ENCODE results near the gene SMAP2.

SMAP2 gene

GRCh38 chr1:40411294-40411693 is 37.8 kb downstream of the SMAP2 start:
- no peak for DNase-seq
- intact Hi-C loops (cut with DNase I) = no loop called here

GRCh38 chr1:40411843-40412242 is 38.3 kb downstream of the SMAP2 start:
- DNase-seq = no peak

GRCh38 chr1:40413527-40414252 is 40.2 kb downstream of the SMAP2 start:
- intact Hi-C loops (cut with DNase I) = no loop called here
- no peak for DNase-seq

More at GRCh38 chr1:40411843-40412242, 38.3 kb downstream of the SMAP2 start:
- intact Hi-C loops (cut with DNase I) = no loop called here

- intact Hi-C loops (cut with DNase I) = no loop called here
- no peak for DNase-seq
Observed at GRCh38 chr1:40414331-40414730, 40.8 kb downstream of the SMAP2 start.

- DNase-seq = no peak
- intact Hi-C loops (cut with DNase I) = no loop called here
Observed at GRCh38 chr1:40416709-40417108, 43.2 kb downstream of the SMAP2 start.

GRCh38 chr1:40421431-40422384 is 48.2 kb downstream of the SMAP2 start:
- DNase-seq = peak in 6 of 10 donors; percentile 36 to 89 (median 50)
- intact Hi-C loops (cut with DNase I) = no loop called here

GRCh38 chr1:40422630-40423263 is 49.2 kb downstream of the SMAP2 start:
- no peak for DNase-seq
- intact Hi-C loops (cut with DNase I) = no loop called here

GRCh38 chr1:40423264-40423642 is 49.7 kb downstream of the SMAP2 start:
- no peak for DNase-seq
- intact Hi-C loops (cut with DNase I) = no loop called here

- intact Hi-C loops (cut with DNase I) = no loop called here
- DNase-seq = no peak
Observed at GRCh38 chr1:40423951-40424618, 50.6 kb downstream of the SMAP2 start.

GRCh38 chr1:40425198-40425597 is 51.7 kb downstream of the SMAP2 start:
- intact Hi-C loops (cut with DNase I) = no loop called here
- no peak for DNase-seq

GRCh38 chr1:40431385-40431784 is 57.9 kb downstream of the SMAP2 start:
- intact Hi-C loops (cut with DNase I) = no loop called here
- DNase-seq = no peak

- DNase-seq = no peak
- intact Hi-C loops (cut with DNase I) = no loop called here
Observed at GRCh38 chr1:40432644-40433390, 59.3 kb downstream of the SMAP2 start.

- DNase-seq = no peak
- intact Hi-C loops (cut with DNase I) = no loop called here
Observed at GRCh38 chr1:40435471-40435870, 61.9 kb downstream of the SMAP2 start.

GRCh38 chr1:40435876-40436275 is 62.3 kb downstream of the SMAP2 start:
- intact Hi-C loops (cut with DNase I) = loop anchor here (2.0 kb wide), 1 partner anchor 27 kb away; no protein-coding TSS in a partner anchor

GRCh38 chr1:40438391-40439015 is 65.0 kb downstream of the SMAP2 start:
- peak in 1 of 10 donors; percentile 23 for DNase-seq
- intact Hi-C loops (cut with DNase I) = no loop called here

More at GRCh38 chr1:40435876-40436275, 62.3 kb downstream of the SMAP2 start:
- no peak for DNase-seq

- no peak for DNase-seq
- intact Hi-C loops (cut with DNase I) = no loop called here
Observed at GRCh38 chr1:40439247-40439646, 65.7 kb downstream of the SMAP2 start.

GRCh38 chr1:40449684-40450494 is 76.4 kb downstream of the SMAP2 start, which contains the start of gene ZFP69B:
Gene ZFP69B (plus strand): TSS chr1:40450476. CDS start chr1:40450962, 486 bp downstream.
- intact Hi-C loops (cut with DNase I) = no loop called here
- peak; percentile 86 to 99 (median 90) for DNase-seq

Measured in posterior cingulate gyrus (tissue), 11 donors.